ENCODE results near the gene LYRM9.

The LYRM9 gene

DNA sequence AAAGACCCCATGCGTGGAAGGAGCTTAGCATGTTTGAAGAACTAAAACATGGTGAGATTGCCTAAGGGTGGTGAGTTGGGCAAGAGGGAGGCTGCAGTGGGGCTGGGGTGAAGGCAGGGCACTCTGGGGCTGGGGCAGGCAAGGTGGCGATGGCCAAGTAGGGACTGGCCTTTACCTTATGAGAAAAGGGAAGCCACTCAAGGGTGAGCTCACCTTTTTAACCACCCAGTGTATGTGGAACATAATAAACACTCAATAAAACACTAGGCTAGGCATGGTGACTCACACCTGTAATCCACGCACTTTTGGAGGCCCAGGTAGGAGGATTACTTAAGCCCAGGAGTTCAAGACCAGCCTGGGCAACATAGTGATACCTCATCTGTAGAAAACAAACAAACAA is 37.7 kb downstream of the LYRM9 start:
- Histone ChIP-seq H3K4me3 (ENCODE audit: low read depth, low read length) (no peak overlapping the region), H3K36me3 (ENCODE audit: control insufficient read depth in 1 of 2, insufficient read depth in 2 of 2, low read length in 2 of 2) (no peaks in the 10 kb centered on the region), H4K12ac (ENCODE audit: low read depth, low read length) (no peak overlapping the region), H3K79me2 (ENCODE audit: control insufficient read depth, insufficient read depth, low read length, poor library complexity) (no peaks in the 10 kb centered on the region), H3K79me1 (ENCODE audit: low read length) (no peaks in the 10 kb centered on the region), H2BK120ac (ENCODE audit: insufficient read depth, low read length, poor library complexity) (no peak overlapping the region), H2AFZ (ENCODE audit: insufficient read depth, low read length, poor library complexity) (no peak overlapping the region), H4K8ac (ENCODE audit: low read depth, low read length) (no peak overlapping the region), H2BK12ac (ENCODE audit: low read length) (no peak overlapping the region), H3K4me2 (ENCODE audit: low read length) (no peak overlapping the region), H3K27ac (ENCODE audit: low read depth, low read length) (no peak overlapping the region), H3K14ac (ENCODE audit: low read length) (no peak overlapping the region), H3K23ac (ENCODE audit: low read length) (no peak overlapping the region), H3K4me1 (ENCODE audit: control insufficient read depth in 1 of 2, insufficient read depth in 2 of 2, low read length in 2 of 2) (no peaks in the 10 kb centered on the region), H4K91ac (ENCODE audit: low read depth, low read length) (no peak overlapping the region), H3K9me3 (ENCODE audit: insufficient read depth, low read depth, low read length) (peaks cover 2% of the 10 kb centered on the region), H3K4ac (ENCODE audit: low read depth, low read length) (no peak overlapping the region), H3K27me3 (ENCODE audit: insufficient read depth, low read length) (no peaks in the 10 kb centered on the region), H2BK5ac (ENCODE audit: low read depth, low read length, poor library complexity) (no peak overlapping the region), H2AK5ac (ENCODE audit: low read length) (no peak overlapping the region), H3K9ac (ENCODE audit: low read length) (no peak overlapping the region), H3K18ac (ENCODE audit: low read length) (no peak overlapping the region)
- WGBS (ENCODE audit: extremely low coverage, insufficient coverage, insufficient read length) = no CpG with 5 or more reads among the region's 3 CpGs
- no peak for DNase-seq

DNA sequence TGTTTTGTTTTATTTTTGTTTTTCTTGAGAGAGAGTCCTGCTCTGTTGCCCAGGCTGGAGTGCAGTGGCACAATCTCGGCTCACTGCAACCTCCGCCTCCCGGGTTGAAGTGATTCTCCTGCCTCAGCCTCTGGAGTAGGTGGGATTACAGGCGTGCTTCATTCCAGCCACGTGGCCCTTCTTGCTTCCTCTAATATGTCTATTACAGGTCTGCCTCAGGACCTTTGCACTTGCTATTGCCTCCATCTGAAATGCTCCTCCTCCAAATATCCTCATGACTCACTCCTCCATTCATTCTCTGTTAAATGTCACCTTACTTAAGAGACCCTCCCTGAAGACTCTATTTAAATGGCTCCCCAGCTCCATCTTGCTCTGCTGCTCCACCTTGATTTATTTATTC is 39.0 kb downstream of the LYRM9 start:
- H3K79me2 ChIP-seq (ENCODE audit: control insufficient read depth, insufficient read depth, low read length, poor library complexity) = no peaks in the 10 kb centered on the region
- H3K14ac ChIP-seq (ENCODE audit: low read length) = no peak overlapping the region
- no peak overlapping the region for H3K4me3 ChIP-seq (ENCODE audit: low read depth, low read length)
- H3K36me3 ChIP-seq (ENCODE audit: control insufficient read depth in 1 of 2, insufficient read depth in 2 of 2, low read length in 2 of 2) = no peaks in the 10 kb centered on the region
- no CpG with 5 or more reads among the region's 5 CpGs for WGBS (ENCODE audit: extremely low coverage, insufficient coverage, insufficient read length)
- H3K23ac ChIP-seq (ENCODE audit: low read length) = no peak overlapping the region
- no peaks in the 10 kb centered on the region for H3K4me1 ChIP-seq (ENCODE audit: control insufficient read depth in 1 of 2, insufficient read depth in 2 of 2, low read length in 2 of 2)
- no peak overlapping the region for H3K4ac ChIP-seq (ENCODE audit: low read depth, low read length)
- DNase-seq = no peak
- no peak overlapping the region for H2BK12ac ChIP-seq (ENCODE audit: low read length)
- H2BK5ac ChIP-seq (ENCODE audit: low read depth, low read length, poor library complexity) = no peak overlapping the region
- peaks cover 2% of the 10 kb centered on the region for H3K9me3 ChIP-seq (ENCODE audit: insufficient read depth, low read depth, low read length)
- H2BK120ac ChIP-seq (ENCODE audit: insufficient read depth, low read length, poor library complexity) = no peak overlapping the region
- H4K8ac ChIP-seq (ENCODE audit: low read depth, low read length) = no peak overlapping the region
- no peak overlapping the region for H2AFZ ChIP-seq (ENCODE audit: insufficient read depth, low read length, poor library complexity)
- H3K79me1 ChIP-seq (ENCODE audit: low read length) = no peaks in the 10 kb centered on the region
- H4K12ac ChIP-seq (ENCODE audit: low read depth, low read length) = no peak overlapping the region
- H4K91ac ChIP-seq (ENCODE audit: low read depth, low read length) = no peak overlapping the region
- no peak overlapping the region for H3K18ac ChIP-seq (ENCODE audit: low read length)
- no peak overlapping the region for H3K4me2 ChIP-seq (ENCODE audit: low read length)
- H3K27me3 ChIP-seq (ENCODE audit: insufficient read depth, low read length) = no peaks in the 10 kb centered on the region
- no peak overlapping the region for H3K27ac ChIP-seq (ENCODE audit: low read depth, low read length)
- H2AK5ac ChIP-seq (ENCODE audit: low read length) = no peak overlapping the region
- H3K9ac ChIP-seq (ENCODE audit: low read length) = no peak overlapping the region

- H2AK5ac ChIP-seq (ENCODE audit: low read length) = no peak overlapping the region
- no peak overlapping the region for H2BK12ac ChIP-seq (ENCODE audit: low read length)
- WGBS (ENCODE audit: extremely low coverage, insufficient coverage, insufficient read length) = no CpG with 5 or more reads among the region's 3 CpGs
- no peak overlapping the region for H2BK5ac ChIP-seq (ENCODE audit: low read depth, low read length, poor library complexity)
- no peak overlapping the region for H3K14ac ChIP-seq (ENCODE audit: low read length)
- peaks cover 2% of the 10 kb centered on the region for H3K9me3 ChIP-seq (ENCODE audit: insufficient read depth, low read depth, low read length)
- DNase-seq = no peak
- H4K12ac ChIP-seq (ENCODE audit: low read depth, low read length) = no peak overlapping the region
- H3K79me1 ChIP-seq (ENCODE audit: low read length) = no peaks in the 10 kb centered on the region
- H3K27me3 ChIP-seq (ENCODE audit: insufficient read depth, low read length) = no peaks in the 10 kb centered on the region
- no peak overlapping the region for H3K18ac ChIP-seq (ENCODE audit: low read length)
- no peak overlapping the region for H4K8ac ChIP-seq (ENCODE audit: low read depth, low read length)
- no peak overlapping the region for H3K4ac ChIP-seq (ENCODE audit: low read depth, low read length)
- H3K27ac ChIP-seq (ENCODE audit: low read depth, low read length) = no peak overlapping the region
- no peaks in the 10 kb centered on the region for H3K79me2 ChIP-seq (ENCODE audit: control insufficient read depth, insufficient read depth, low read length, poor library complexity)
- H2AFZ ChIP-seq (ENCODE audit: insufficient read depth, low read length, poor library complexity) = no peak overlapping the region
- H3K4me3 ChIP-seq (ENCODE audit: low read depth, low read length) = no peak overlapping the region
- H3K4me2 ChIP-seq (ENCODE audit: low read length) = no peak overlapping the region
- no peaks in the 10 kb centered on the region for H3K4me1 ChIP-seq (ENCODE audit: control insufficient read depth in 1 of 2, insufficient read depth in 2 of 2, low read length in 2 of 2)
- H4K91ac ChIP-seq (ENCODE audit: low read depth, low read length) = no peak overlapping the region
- no peak overlapping the region for H2BK120ac ChIP-seq (ENCODE audit: insufficient read depth, low read length, poor library complexity)
- H3K23ac ChIP-seq (ENCODE audit: low read length) = no peak overlapping the region
- H3K36me3 ChIP-seq (ENCODE audit: control insufficient read depth in 1 of 2, insufficient read depth in 2 of 2, low read length in 2 of 2) = no peaks in the 10 kb centered on the region
- H3K9ac ChIP-seq (ENCODE audit: low read length) = no peak overlapping the region
Measured at GRCh38 chr17:27853091-27853490, 40.1 kb downstream of the LYRM9 start.

GRCh38 chr17:27849474-27850185 is 43.5 kb downstream of the LYRM9 start:
- Histone ChIP-seq H3K23ac (ENCODE audit: low read length) (no peak overlapping the region), H4K12ac (ENCODE audit: low read depth, low read length) (no peak overlapping the region), H2AFZ (ENCODE audit: insufficient read depth, low read length, poor library complexity) (no peak overlapping the region), H3K79me1 (ENCODE audit: low read length) (no peaks in the 10 kb centered on the region), H3K9ac (ENCODE audit: low read length) (no peak overlapping the region), H3K27me3 (ENCODE audit: insufficient read depth, low read length) (no peaks in the 10 kb centered on the region), H3K4me1 (ENCODE audit: control insufficient read depth in 1 of 2, insufficient read depth in 2 of 2, low read length in 2 of 2) (no peaks in the 10 kb centered on the region), H3K18ac (ENCODE audit: low read length) (no peak overlapping the region), H3K36me3 (ENCODE audit: control insufficient read depth in 1 of 2, insufficient read depth in 2 of 2, low read length in 2 of 2) (no peaks in the 10 kb centered on the region), H3K27ac (ENCODE audit: low read depth, low read length) (no peak overlapping the region), H3K4ac (ENCODE audit: low read depth, low read length) (no peak overlapping the region), H2BK12ac (ENCODE audit: low read length) (no peak overlapping the region), H2BK5ac (ENCODE audit: low read depth, low read length, poor library complexity) (no peak overlapping the region), H4K91ac (ENCODE audit: low read depth, low read length) (no peak overlapping the region), H2BK120ac (ENCODE audit: insufficient read depth, low read length, poor library complexity) (no peak overlapping the region), H4K8ac (ENCODE audit: low read depth, low read length) (no peak overlapping the region), H3K4me2 (ENCODE audit: low read length) (no peak overlapping the region), H3K4me3 (ENCODE audit: low read depth, low read length) (no peak overlapping the region), H3K79me2 (ENCODE audit: control insufficient read depth, insufficient read depth, low read length, poor library complexity) (no peaks in the 10 kb centered on the region), H3K9me3 (ENCODE audit: insufficient read depth, low read depth, low read length) (no peaks in the 10 kb centered on the region), H3K14ac (ENCODE audit: low read length) (no peak overlapping the region), H2AK5ac (ENCODE audit: low read length) (no peak overlapping the region)
- DNase-seq = no peak
- no CpG with 5 or more reads among the region's 9 CpGs for WGBS (ENCODE audit: extremely low coverage, insufficient coverage, insufficient read length)
